ENCODE measurements around the gene SLCO4C1. TPM values are rescaled to one million over a fixed set of nuclear protein-coding genes. Genes with fewer than 3 reads are reported as not detected.

SLCO4C1 gene
- total RNA-seq, 4 donors from 2014 or later, result 1.1 to 13.5 (median 5.9) TPM; not detected in 1

DNA sequence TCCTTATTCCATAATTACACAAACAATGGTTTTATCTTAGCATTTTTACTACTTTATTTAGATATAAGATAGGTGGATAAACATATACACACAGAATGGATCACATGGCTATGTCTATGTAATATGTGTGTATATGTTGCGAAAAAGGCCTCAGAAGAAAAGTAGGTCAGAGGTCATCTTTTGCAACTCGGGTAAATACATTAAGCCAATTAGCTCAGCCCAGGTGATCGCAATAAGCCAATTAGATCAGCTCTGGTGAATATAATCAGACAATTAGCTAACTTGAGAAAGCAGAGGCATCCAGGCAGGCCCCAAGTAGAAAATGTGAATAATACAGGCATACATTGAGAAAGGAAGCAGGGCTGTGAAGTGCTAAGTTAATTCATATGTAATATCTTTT is 24.3 kb downstream of the SLCO4C1 start:
- in situ Hi-C loops (cut with MboI; ENCODE audit: low pct_ligation_motif_present in 1 of 4, low pct_unique_long_range_greater_than_20kb in 1 of 4, low sequenced_read_pairs in 3 of 4), result no loop called here
- Histone ChIP-seq H3K27ac (no peak overlapping the region), H3K4me1 (no peaks in the 10 kb centered on the region), H3K4me3 (no peak overlapping the region), H3K27me3 (no peaks in the 10 kb centered on the region), H3K9me3 (peaks cover 3 to 8% of the 10 kb centered on the region in 2 donors), H3K36me3 (no peaks in the 10 kb centered on the region)
- TF ChIP-seq EP300 (IDR thresholded peaks at IDR 0.05; ENCODE audit: low read depth) (no peak), POLR2A (IDR thresholded peaks at IDR 0.05) (no peak), POLR2AphosphoS5 (IDR thresholded peaks at IDR 0.05) (no peak)
- TF ChIP-seq, protein P1, sequence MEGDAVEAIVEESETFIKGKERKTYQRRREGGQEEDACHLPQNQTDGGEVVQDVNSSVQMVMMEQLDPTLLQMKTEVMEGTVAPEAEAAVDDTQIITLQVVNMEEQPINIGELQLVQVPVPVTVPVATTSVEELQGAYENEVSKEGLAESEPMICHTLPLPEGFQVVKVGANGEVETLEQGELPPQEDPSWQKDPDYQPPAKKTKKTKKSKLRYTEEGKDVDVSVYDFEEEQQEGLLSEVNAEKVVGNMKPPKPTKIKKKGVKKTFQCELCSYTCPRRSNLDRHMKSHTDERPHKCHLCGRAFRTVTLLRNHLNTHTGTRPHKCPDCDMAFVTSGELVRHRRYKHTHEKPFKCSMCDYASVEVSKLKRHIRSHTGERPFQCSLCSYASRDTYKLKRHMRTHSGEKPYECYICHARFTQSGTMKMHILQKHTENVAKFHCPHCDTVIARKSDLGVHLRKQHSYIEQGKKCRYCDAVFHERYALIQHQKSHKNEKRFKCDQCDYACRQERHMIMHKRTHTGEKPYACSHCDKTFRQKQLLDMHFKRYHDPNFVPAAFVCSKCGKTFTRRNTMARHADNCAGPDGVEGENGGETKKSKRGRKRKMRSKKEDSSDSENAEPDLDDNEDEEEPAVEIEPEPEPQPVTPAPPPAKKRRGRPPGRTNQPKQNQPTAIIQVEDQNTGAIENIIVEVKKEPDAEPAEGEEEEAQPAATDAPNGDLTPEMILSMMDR (IDR thresholded peaks at IDR 0.05), result no peak
- 68 to 75% methylated on average over 3 of the region's 3 CpGs for WGBS, 2 donors (ENCODE audit: low coverage in 1 of 2)
- intact Hi-C loops (cut with DNase I; ENCODE audit: low total_unique reads), result no loop called here
- no peak for DNase-seq

DNA sequence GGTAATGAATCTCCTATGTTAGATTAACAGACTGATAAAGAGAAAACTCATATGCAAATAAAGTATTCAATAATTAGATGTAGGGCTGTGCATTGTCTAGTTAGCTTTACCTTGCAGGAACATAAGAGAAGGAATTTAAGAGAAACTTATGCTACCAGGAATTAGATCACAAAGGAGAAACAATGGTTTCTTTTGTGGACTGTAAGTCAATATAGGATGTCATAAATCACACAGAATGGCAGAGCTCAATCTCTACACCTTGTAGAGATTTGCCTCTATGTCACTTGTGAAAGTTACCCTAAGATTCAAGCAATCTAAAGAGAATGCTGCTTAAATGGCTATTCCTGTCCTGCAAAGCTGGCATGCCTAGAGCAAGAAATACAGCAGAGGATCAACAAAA is 26.0 kb downstream of the SLCO4C1 start:
- no peak overlapping the region for H3K4me3 ChIP-seq
- no peaks in the 10 kb centered on the region for H3K4me1 ChIP-seq
- no peak overlapping the region for H3K27ac ChIP-seq
- intact Hi-C loops (cut with DNase I; ENCODE audit: low total_unique reads), result no loop called here
- in situ Hi-C loops (cut with MboI; ENCODE audit: low pct_ligation_motif_present in 1 of 4, low pct_unique_long_range_greater_than_20kb in 1 of 4, low sequenced_read_pairs in 3 of 4), result no loop called here
- H3K27me3 ChIP-seq, result no peaks in the 10 kb centered on the region
- peaks cover 3 to 8% of the 10 kb centered on the region in 2 donors for H3K9me3 ChIP-seq
- TF ChIP-seq POLR2A (IDR thresholded peaks at IDR 0.05) (no peak), EP300 (IDR thresholded peaks at IDR 0.05; ENCODE audit: low read depth) (no peak), POLR2AphosphoS5 (IDR thresholded peaks at IDR 0.05) (no peak)
- TF ChIP-seq, protein P1 (IDR thresholded peaks at IDR 0.05), result no peak
- DNase-seq, result no peak
- H3K36me3 ChIP-seq, result no peaks in the 10 kb centered on the region

DNA sequence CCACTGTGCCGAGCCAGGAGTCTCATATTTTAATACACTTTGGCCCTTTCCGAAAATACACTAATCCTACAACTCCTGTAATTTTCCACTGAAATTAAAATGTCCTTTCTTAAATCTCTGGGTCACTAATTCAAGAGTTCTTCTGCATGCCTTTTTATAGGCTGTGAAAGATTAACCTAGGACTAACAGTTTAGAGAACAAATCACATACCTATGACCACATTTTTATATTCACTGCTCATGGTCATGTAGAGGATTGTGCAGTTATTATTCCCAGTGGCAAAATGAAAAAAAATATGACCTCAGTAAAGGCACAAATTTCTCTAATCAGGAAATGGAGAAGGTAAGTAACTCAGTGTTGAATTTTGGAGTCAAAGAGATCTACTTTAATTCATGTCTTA is 33.4 kb downstream of the SLCO4C1 start:
- TF ChIP-seq POLR2A (IDR thresholded peaks at IDR 0.05) (no peak), POLR2AphosphoS5 (IDR thresholded peaks at IDR 0.05) (no peak), EP300 (IDR thresholded peaks at IDR 0.05; ENCODE audit: low read depth) (no peak)
- TF ChIP-seq, protein P1 (IDR thresholded peaks at IDR 0.05), result no peak
- Histone ChIP-seq H3K9me3 (no peaks in the 10 kb centered on the region), H3K36me3 (no peaks in the 10 kb centered on the region), H3K27me3 (no peaks in the 10 kb centered on the region), H3K4me3 (no peak overlapping the region), H3K27ac (no peak overlapping the region), H3K4me1 (no peaks in the 10 kb centered on the region)
- in situ Hi-C loops (cut with MboI; ENCODE audit: low pct_ligation_motif_present in 1 of 4, low pct_unique_long_range_greater_than_20kb in 1 of 4, low sequenced_read_pairs in 3 of 4), result no loop called here
- 54 to 68% methylated on average over 2 of the region's 2 CpGs for WGBS, 2 donors (ENCODE audit: low coverage in 1 of 2)
- intact Hi-C loops (cut with DNase I; ENCODE audit: low total_unique reads), result no loop called here
- no peak for DNase-seq

DNA sequence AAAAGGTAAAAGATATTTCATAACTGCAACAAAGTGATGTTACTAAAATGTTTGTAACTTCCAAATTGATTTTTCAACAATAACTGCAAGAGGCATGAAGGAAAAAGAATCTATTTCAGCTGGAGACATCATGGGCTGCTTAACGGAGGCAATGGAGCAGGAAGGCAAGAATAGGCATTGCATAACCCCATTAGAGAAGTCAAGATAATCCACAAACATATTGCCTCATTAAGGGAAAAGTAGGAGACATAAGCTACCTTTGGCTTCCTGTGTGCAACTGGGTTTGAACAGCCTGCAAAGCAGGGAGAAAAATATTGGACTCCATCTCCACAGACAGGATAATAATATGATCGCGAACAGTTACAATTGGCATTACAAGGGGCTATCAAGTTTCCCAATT is 46.7 kb downstream of the SLCO4C1 start:
- intact Hi-C loops (cut with DNase I; ENCODE audit: low total_unique reads), result no loop called here
- no peaks in the 10 kb centered on the region for H3K36me3 ChIP-seq
- no peak for DNase-seq
- in situ Hi-C loops (cut with MboI; ENCODE audit: low pct_ligation_motif_present in 1 of 4, low pct_unique_long_range_greater_than_20kb in 1 of 4, low sequenced_read_pairs in 3 of 4), result no loop called here
- WGBS, 2 donors (ENCODE audit: low coverage in 1 of 2), result 90 to 97% methylated on average over 3 of the region's 3 CpGs
- no peaks in the 10 kb centered on the region for H3K27me3 ChIP-seq
- no peak overlapping the region for H3K27ac ChIP-seq
- no peak for TF ChIP-seq EP300 (IDR thresholded peaks at IDR 0.05; ENCODE audit: low read depth)
- TF ChIP-seq, protein P1 (IDR thresholded peaks at IDR 0.05), result no peak
- H3K4me3 ChIP-seq, result no peak overlapping the region
- H3K9me3 ChIP-seq, result no peaks in the 10 kb centered on the region
- no peaks in the 10 kb centered on the region for H3K4me1 ChIP-seq

Data from transverse colon (tissue), 4 donors.